AG09319 (cell line): ENCODE results near the gene BCORL1.

ENCODE experiments used
- DNase-seq: peaks from one replicate; pipeline ENCODE4 v3.0.0-alpha.2; 2010; ENCODE audit warnings: low read depth; ENCODE audit errors: extremely low read depth
- TF ChIP-seq, protein P1 (sequence below): IDR thresholded peaks from 2 replicates; pipeline ENCODE4 v1.5.1; 2011; ENCODE audit warnings: low read depth, mild to moderate bottlenecking, inconsistent platforms, low read length, moderate library complexity

BCORL1 gene

DNA sequence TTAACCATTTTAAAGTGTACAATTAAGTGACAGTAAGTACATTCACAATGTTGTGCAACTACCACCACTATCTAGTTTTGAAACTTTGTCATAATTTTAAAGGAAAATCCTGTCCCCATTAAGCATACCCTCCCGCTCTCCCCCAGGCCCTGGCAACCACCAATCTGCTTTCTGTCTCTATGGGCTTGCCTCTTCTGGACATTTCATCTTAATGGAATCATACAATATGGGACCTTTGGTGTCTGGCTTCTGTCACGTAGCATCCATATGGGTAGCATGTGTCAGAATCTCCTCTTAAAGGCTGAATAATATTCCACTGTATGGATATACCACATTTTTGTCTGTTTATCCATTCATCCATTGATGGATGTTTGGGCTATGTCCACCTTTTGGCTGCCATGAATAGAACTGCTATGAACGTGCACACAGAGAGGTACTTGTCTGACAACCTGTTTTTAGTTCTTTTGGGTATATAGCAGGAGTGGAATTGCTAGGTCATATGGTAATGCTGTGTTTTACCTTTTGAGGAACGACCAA is 66.3 kb downstream of the BCORL1 start:
- DNase-seq, result no peak
- TF ChIP-seq, protein P1, sequence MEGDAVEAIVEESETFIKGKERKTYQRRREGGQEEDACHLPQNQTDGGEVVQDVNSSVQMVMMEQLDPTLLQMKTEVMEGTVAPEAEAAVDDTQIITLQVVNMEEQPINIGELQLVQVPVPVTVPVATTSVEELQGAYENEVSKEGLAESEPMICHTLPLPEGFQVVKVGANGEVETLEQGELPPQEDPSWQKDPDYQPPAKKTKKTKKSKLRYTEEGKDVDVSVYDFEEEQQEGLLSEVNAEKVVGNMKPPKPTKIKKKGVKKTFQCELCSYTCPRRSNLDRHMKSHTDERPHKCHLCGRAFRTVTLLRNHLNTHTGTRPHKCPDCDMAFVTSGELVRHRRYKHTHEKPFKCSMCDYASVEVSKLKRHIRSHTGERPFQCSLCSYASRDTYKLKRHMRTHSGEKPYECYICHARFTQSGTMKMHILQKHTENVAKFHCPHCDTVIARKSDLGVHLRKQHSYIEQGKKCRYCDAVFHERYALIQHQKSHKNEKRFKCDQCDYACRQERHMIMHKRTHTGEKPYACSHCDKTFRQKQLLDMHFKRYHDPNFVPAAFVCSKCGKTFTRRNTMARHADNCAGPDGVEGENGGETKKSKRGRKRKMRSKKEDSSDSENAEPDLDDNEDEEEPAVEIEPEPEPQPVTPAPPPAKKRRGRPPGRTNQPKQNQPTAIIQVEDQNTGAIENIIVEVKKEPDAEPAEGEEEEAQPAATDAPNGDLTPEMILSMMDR, result no peak

DNA sequence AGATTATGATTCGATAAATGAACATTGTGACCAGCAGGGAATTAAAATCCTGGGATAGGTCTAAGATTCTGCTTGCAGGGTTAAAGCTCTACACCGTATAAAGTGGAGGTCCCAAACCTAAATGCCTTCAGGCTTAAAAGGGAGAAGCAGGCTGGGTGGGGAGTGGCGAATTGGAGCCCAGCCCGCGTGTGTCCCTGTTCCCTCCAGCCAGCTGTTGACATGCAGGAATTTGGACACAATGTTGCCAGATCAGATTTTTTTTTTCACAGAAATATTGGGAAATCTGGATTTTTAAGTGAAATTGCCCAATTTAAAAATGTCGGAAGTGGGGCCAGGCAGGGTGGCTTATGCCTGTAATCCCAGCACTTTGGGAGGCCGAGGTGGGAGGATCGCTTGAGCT is 67.4 kb downstream of the BCORL1 start:
- DNase-seq, result no peak

DNA sequence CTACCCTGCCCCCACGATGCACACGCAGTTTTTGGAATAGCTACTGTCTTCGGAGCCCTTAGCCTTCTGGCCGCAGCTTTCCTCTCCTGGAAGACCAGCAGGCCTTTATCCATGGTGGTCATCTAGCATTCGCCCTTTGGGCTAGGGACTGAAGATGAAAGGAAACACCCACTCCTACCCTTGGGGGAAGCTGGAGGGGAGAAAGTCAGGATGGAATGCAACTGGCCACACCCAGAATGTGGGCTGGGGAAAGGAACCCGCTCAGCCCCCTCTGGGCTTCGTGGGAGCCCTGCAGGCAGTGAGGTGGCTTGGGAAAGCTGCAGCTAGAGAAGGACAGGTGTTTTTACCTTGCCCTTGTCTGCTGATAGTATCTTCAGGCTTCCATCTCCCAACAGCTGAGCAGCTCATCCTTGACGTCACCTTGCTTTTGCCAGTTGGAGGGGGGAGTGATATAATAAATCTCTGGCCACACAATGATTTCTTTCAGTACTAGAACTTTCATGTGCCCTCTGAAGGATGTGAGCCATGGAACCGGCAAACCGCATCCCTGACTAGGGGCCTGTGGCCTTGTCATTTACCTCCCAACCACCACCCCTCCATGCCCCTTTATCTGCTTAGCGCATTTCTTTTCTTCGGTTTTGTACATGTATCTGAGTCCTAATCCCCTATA is 68.9 kb downstream of the BCORL1 start:
- TF ChIP-seq, protein P1, result no peak
- no peak for DNase-seq

More for the DNA sequence above, 67.4 kb downstream of the BCORL1 start:
- TF ChIP-seq, protein P1, result no peak

DNA sequence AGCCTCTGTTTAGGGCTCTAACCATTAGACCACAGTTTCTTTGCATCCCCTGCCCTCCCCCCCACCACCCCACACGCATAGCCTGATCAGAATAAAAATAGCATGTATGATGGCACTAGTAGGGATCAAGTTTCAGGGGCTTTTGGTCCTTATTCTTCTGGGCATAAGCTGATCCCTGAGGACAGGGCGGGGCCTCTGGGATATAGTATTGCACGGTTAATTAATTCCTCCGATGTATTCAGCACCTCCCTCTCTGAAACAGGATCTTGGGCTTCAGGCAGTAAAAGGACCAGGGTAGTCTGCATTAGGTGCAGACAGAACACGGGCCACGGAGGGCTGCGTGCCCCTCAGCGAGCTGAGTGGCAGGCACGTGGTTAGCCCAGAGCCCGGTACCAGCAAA is 70.8 kb downstream of the BCORL1 start:
- DNase-seq, result no peak
- TF ChIP-seq, protein P1, result no peak

DNA sequence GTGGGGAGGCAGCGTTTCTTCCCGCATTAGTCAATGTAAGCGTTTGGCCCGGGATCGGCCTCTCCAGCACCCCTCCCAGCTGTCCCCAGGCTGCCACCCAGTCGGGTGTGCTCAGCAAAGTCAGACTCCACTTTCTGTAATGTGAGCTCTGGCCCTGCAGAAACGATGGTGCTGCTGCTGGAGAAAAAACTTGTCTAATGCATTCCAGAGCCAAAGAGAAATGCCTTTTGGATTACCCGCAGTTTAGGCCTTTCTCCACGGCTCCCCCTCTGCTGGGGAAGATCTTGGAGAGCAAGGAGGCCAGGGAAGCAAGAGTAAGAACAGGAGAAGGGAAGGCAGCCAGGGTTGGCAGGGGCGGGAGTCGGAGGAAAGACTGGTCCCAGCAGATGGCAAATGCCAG is 72.7 kb downstream of the BCORL1 start:
- peak; percentile 20 for DNase-seq
- TF ChIP-seq, protein P1, result no peak

DNA sequence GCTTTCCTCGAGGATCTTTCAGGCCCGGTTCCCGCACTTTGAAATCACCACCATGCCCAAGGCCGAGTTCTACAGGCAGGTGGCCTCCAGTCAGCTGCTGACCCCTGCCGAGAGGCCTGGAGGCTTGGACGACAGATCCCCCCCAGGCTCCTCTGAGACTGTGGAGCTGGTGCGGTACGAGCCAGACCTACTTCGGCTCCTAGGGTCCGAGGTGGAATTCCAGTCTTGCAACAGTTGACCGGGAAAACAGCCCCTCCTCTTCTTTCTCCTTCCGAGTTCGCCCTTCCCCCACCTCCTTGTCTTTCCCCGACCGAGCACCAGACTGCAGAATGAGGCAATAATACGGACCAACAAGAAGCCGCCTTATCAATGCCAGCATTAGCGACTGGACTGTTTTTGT is 73.5 kb downstream of the BCORL1 start:
- TF ChIP-seq, protein P1, result no peak
- DNase-seq, result no peak

DNA sequence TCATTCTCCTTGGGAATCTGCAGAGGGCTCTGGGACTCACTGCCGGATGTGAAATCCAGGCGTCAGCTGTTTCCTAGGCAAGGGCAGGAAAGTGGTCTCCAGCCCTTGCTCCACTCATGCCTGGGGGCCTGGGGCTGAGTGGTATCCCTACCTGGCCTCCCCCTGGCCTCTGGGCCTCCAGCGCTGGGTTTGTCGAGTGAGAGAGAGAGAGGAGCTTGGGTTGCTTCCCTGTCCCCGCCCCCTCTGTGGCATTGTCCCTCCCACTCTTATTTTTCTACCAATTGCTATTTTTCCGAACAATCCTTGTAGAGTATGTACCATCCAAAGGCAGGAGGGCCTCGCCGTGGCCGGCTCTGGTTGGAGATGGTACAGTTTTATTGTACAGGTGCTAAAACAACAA is 74.8 kb downstream of the BCORL1 start:
- TF ChIP-seq, protein P1, result no peak
- DNase-seq, result no peak
